ENCODE results near the gene GRID1. TPM values are rescaled to one million over a fixed set of nuclear protein-coding genes. Genes with fewer than 3 reads are reported as not detected.

GRID1 gene
- total and polyA plus RNA-seq, 10 of the 15 experiments (the other 5 are each of a cell fraction or from before 2014, with no cell fraction given): 0.04 to 0.62 (median 0.08) TPM; not detected in 5

- FAIRE-seq (no peak), DNase-seq (ENCODE audit: low read depth, low spot score) (no peak), ATAC-seq (no peak)
- RAD21 ChIA-PET (ENCODE audit: unreplicated experiment): no interaction called here
- CTCF ChIA-PET: interaction anchor here (1.1 kb wide), 1 partner anchor 48 kb away, joined by 3 read pairs; no protein-coding TSS in a partner anchor
- 0% methylated on average over 1 of the region's 1 CpG for WGBS (ENCODE audit: insufficient coverage, insufficient replicate concordance, low lambda C conversion rate, missing lambda C conversion rate)
- POLR2A ChIA-PET: no interaction called here
- H3K9me3 ChIP-seq (replicated peaks; ENCODE audit: control insufficient read depth, insufficient read depth, low read length): no peaks in the 10 kb centered on the region
- no peak overlapping the region for H3K4me3 ChIP-seq
- no peaks in the 10 kb centered on the region for H3K79me2 ChIP-seq (ENCODE audit: control insufficient read depth, insufficient read depth, low read length)
- SMC1A ChIA-PET (ENCODE audit: uncharacterized antibody, unreplicated experiment): no interaction called here
- H3K9ac ChIP-seq (ENCODE audit: control insufficient read depth, insufficient read depth, low read length): no peak overlapping the region
- BruUV-seq (replicated peaks): no TSS peak
- no peaks in the 10 kb centered on the region for H4K20me1 ChIP-seq (ENCODE audit: control insufficient read depth, insufficient read depth)
- no peak for TF ChIP-seq IRF5 (IDR thresholded peaks at IDR 0.05; ENCODE audit: borderline replicate concordance)
- no peak for TF ChIP-seq MXI1 (IDR thresholded peaks at IDR 0.05; ENCODE audit: low read depth, low read length)
- no peak for TF ChIP-seq TCF3 (IDR thresholded peaks at IDR 0.05; ENCODE audit: borderline replicate concordance, insufficient read depth, low read depth, low read length)
- no peak for TF ChIP-seq SMARCA5 (IDR thresholded peaks at IDR 0.05)
- no peak for TF ChIP-seq JUND (IDR thresholded peaks at IDR 0.05; ENCODE audit: low read depth, low read length)
- no peak for TF ChIP-seq EP300 (IDR thresholded peaks at IDR 0.05; ENCODE audit: borderline replicate concordance in 1 of 2, control insufficient read depth in 1 of 2, low read depth in 2 of 2, low read length in 2 of 2)
- no peak for TF ChIP-seq GABPA (IDR thresholded peaks at IDR 0.05; ENCODE audit: low read depth)
- no peak for TF ChIP-seq TARDBP (IDR thresholded peaks at IDR 0.05; ENCODE audit: borderline replicate concordance)
- TF ChIP-seq ATF2 (IDR thresholded peaks at IDR 0.05; ENCODE audit: low read length): no peak
- TF ChIP-seq NFYA (IDR thresholded peaks at IDR 0.05; ENCODE audit: borderline replicate concordance, low read depth, low read length): no peak
- TF ChIP-seq CEBPB (IDR thresholded peaks at IDR 0.05; ENCODE audit: borderline replicate concordance in 1 of 2, low read depth in 2 of 2, low read length in 2 of 2): no peak
- no peak for TF ChIP-seq CHD1 (IDR thresholded peaks at IDR 0.05; ENCODE audit: low read depth, low read length)
- no peak for TF ChIP-seq SRF (IDR thresholded peaks at IDR 0.05; ENCODE audit: low read depth in 2 of 2, low read length in 2 of 2)
- no peak for TF ChIP-seq FOXK2 (IDR thresholded peaks at IDR 0.05)
- no peak for TF ChIP-seq ZBTB4 (CRISPR knock-in tag; IDR thresholded peaks at IDR 0.05)
- no peak for TF ChIP-seq ELK1 (IDR thresholded peaks at IDR 0.05; ENCODE audit: low read depth, low read length)
- H3K4me2 ChIP-seq (ENCODE audit: control insufficient read depth, insufficient read depth): no peak overlapping the region
- no peaks in the 10 kb centered on the region for H3K4me1 ChIP-seq (ENCODE audit: control insufficient read depth, insufficient read depth, low read length)
- in situ Hi-C loops (cut with MboI): no loop called here
- H3K36me3 ChIP-seq (ENCODE audit: control insufficient read depth in 2 of 2, insufficient read depth in 2 of 2, low read length in 1 of 2): no peaks in the 10 kb centered on the region
- intact Hi-C loops (cut with micrococcal nuclease; ENCODE audit: unreplicated experiment): no loop called here
- no peaks in the 10 kb centered on the region; a peak in 2 of 4 replicates for H3K27me3 ChIP-seq (replicated peaks in 1 of 2; ENCODE audit: control insufficient read depth in 2 of 2, insufficient read depth in 2 of 2, low read length in 1 of 2)
- H2AFZ ChIP-seq (ENCODE audit: control insufficient read depth, low read depth, low read length): no peak overlapping the region
- no peak overlapping the region for H3K27ac ChIP-seq (ENCODE audit: control insufficient read depth, insufficient read depth)
Measured at GRCh38 chr10:86232644-86233043, 134.0 kb downstream of the GRID1 start.
